GM12878 (cell line): ENCODE data around the gene MISFA. TPM values are rescaled to one million over a fixed set of nuclear protein-coding genes. Genes with fewer than 3 reads are reported as not detected.

ENCODE experiments used
- ATAC-seq: fragments of 200-7000 bp; cut with Tn5 transposase; 3 replicates; pipeline ENCODE4 v1.9.1; 2020; ENCODE audit warnings: mild to moderate bottlenecking, moderate library complexity
- BruUV-seq: library from RNA; stranded (reverse); fragments of 400-500 nt; replicated peaks from 2 replicates; lab custom pipeline; 2021; lab: Mats Ljungman, UMichigan
- CTCF ChIA-PET: fragments of 300-600 bp; sonication (Branson Sonifier 250); formaldehyde crosslinking; extraction: SDS; loops from one replicate; lab custom pipeline; 2021; ENCODE audit warnings: inconsistent platforms; lab: Yijun Ruan, JAX
- POLR2A ChIA-PET: fragments of 350-600 bp; formaldehyde crosslinking; extraction: SDS; loops from one replicate; lab custom pipeline; 2021; ENCODE audit warnings: inconsistent platforms; lab: Charles Lee
- RAD21 ChIA-PET: fragments of 300-600 bp; sonication (Branson Sonifier 250); formaldehyde crosslinking; loops from one replicate; lab custom pipeline; 2023; ENCODE audit warnings: antibody characterized with exemption; ENCODE audit not compliant: unreplicated experiment; lab: Charles Lee
- SMC1A ChIA-PET: fragments of 300-600 bp; sonication (Branson Sonifier 250); formaldehyde crosslinking; loops from one replicate; lab custom pipeline; 2023; ENCODE audit not compliant: unreplicated experiment, uncharacterized antibody; lab: Charles Lee
- DNase-seq: peaks from one replicate; pipeline ENCODE4 v3.0.0-alpha.2; 2011; ENCODE audit warnings: low read depth, low spot score
- FAIRE-seq: peaks from 3 replicates; lab custom pipeline; 2011; peaks lifted over from hg19 to GRCh38; lab: Jason Lieb, UNC
- H2AFZ ChIP-seq: 2 replicates; pipeline ENCODE4 v1.6.0; 2011; ENCODE audit warnings: low read depth, low read length, control low read depth; ENCODE audit not compliant: control insufficient read depth
- H3K27ac ChIP-seq: 2 replicates; pipeline ENCODE4 v1.5.1; 2011; ENCODE audit warnings: control low read depth; ENCODE audit not compliant: control insufficient read depth, insufficient read depth
- H3K27me3 ChIP-seq, 2 experiments: replicated peaks in 1 of 2; 2 replicates each; pipeline versions ENCODE4 v1.6.0 to v1.6.1; 2011; ENCODE audit warnings: low read length in 1 of 2; ENCODE audit not compliant: control insufficient read depth in 2 of 2, insufficient read depth in 2 of 2
- H3K36me3 ChIP-seq, 2 experiments: 2 replicates each; pipeline ENCODE4 v1.5.1; 2011; ENCODE audit warnings: low read length in 1 of 2; ENCODE audit not compliant: control insufficient read depth in 2 of 2, insufficient read depth in 2 of 2
- H3K4me1 ChIP-seq: 2 replicates; pipeline ENCODE4 v1.6.1; 2011; ENCODE audit warnings: mild to moderate bottlenecking, low read length, moderate library complexity, mixed read lengths; ENCODE audit not compliant: control insufficient read depth, insufficient read depth
- H3K4me2 ChIP-seq: 2 replicates; pipeline ENCODE4 v1.6.0; 2011; ENCODE audit warnings: control low read depth; ENCODE audit not compliant: control insufficient read depth, insufficient read depth
- H3K4me3 ChIP-seq: fragments of 200-600 bp; sonication (generic); 2 replicates; pipeline ENCODE4 v1.5.1; 2016
- H3K79me2 ChIP-seq: 2 replicates; pipeline ENCODE4 v1.6.0; 2011; ENCODE audit warnings: low read length; ENCODE audit not compliant: control insufficient read depth, insufficient read depth
- H3K9ac ChIP-seq: 2 replicates; pipeline ENCODE4 v1.8.0; 2011; ENCODE audit warnings: low read length, control low read depth, mixed read lengths; ENCODE audit not compliant: control insufficient read depth, insufficient read depth
- H3K9me3 ChIP-seq: replicated peaks from 3 replicates; pipeline ENCODE4 v1.5.1; 2011; ENCODE audit warnings: mild to moderate bottlenecking, low read length; ENCODE audit not compliant: control insufficient read depth, insufficient read depth
- H4K20me1 ChIP-seq: 2 replicates; pipeline ENCODE4 v1.6.0; 2011; ENCODE audit not compliant: control insufficient read depth, insufficient read depth
- BHLHE40 ChIP-seq, 2 experiments: fragments of 450-650 bp in 1 of 2; IDR thresholded peaks; 2 replicates each; pipeline ENCODE4 v1.6.1; 2011 to 2017; ENCODE audit warnings: low read depth in 2 of 2, borderline replicate concordance in 1 of 2, improper control_type of control experiment in 1 of 2, low read length in 1 of 2, mild to moderate bottlenecking in 1 of 2
- DPF2 ChIP-seq: fragments of 450-650 bp; IDR thresholded peaks from 2 replicates; pipeline ENCODE4 v1.6.1; 2017; ENCODE audit warnings: mild to moderate bottlenecking
- EP300 ChIP-seq, 2 experiments: fragments of 150-350 bp in 1 of 2; IDR thresholded peaks; 2 replicates each; pipeline ENCODE4 v1.6.1; 2011 to 2012; ENCODE audit warnings: low read depth in 2 of 2, low read length in 2 of 2, borderline replicate concordance in 1 of 2, improper control_type of control experiment in 1 of 2, inconsistent platforms in 1 of 2; ENCODE audit not compliant: control insufficient read depth in 1 of 2
- FOXK2 ChIP-seq: fragments of 450-650 bp; IDR thresholded peaks from 2 replicates; pipeline ENCODE4 v1.6.1; 2017; ENCODE audit warnings: mild to moderate bottlenecking, moderate library complexity
- FOXM1 ChIP-seq: IDR thresholded peaks from 2 replicates; pipeline ENCODE4 v1.6.1; 2012; ENCODE audit warnings: low read depth, mild to moderate bottlenecking, inconsistent platforms, low read length, moderate library complexity
- GATAD2B ChIP-seq: fragments of 450-650 bp; conservative IDR thresholded peaks from 2 replicates; pipeline ENCODE4 v1.6.1; 2017; ENCODE audit warnings: low read depth, mild to moderate bottlenecking, moderate library complexity
- HDAC6 ChIP-seq: fragments of 200-600 bp; sonication (generic); IDR thresholded peaks from one replicate; pipeline ENCODE4 v1.8.0; 2017; ENCODE audit warnings: antibody characterized with exemption; ENCODE audit not compliant: unreplicated experiment
- RELA ChIP-seq: fragments of 450-650 bp; IDR thresholded peaks from 2 replicates; pipeline ENCODE4 v1.8.0; 2014; ENCODE audit warnings: borderline replicate concordance; ENCODE audit not compliant: partially characterized antibody
- SMAD5 ChIP-seq: IDR thresholded peaks from 2 replicates; pipeline ENCODE4 v1.6.1; 2016; ENCODE audit warnings: antibody characterized with exemption, low read depth
- SREBF2 ChIP-seq: IDR thresholded peaks from 2 replicates; pipeline ENCODE4 v1.6.1; 2012; ENCODE audit warnings: mild to moderate bottlenecking, low read length
- TBL1XR1 ChIP-seq: IDR thresholded peaks from 2 replicates; pipeline ENCODE4 v1.6.1; 2012; ENCODE audit warnings: low read depth, low read length, improper control_type of control experiment
- ZSCAN29 ChIP-seq: fragments of 450-650 bp; IDR thresholded peaks from 2 replicates; pipeline ENCODE4 v1.6.1; 2017; ENCODE audit warnings: mild to moderate bottlenecking, moderate library complexity
- WGBS: methylation state at CpG from one replicate; pipeline ENCODE4 v1.1.6; 2016; ENCODE audit warnings: low lambda C conversion rate; ENCODE audit not compliant: insufficient replicate concordance, insufficient coverage; ENCODE audit errors: missing lambda C conversion rate; 5-methylcytosine and 5-hydroxymethylcytosine counted together
- in situ Hi-C: fragments of 300-500 bp; cut with MboI; formaldehyde crosslinking; loops from 9 replicates; pipeline ENCODE4 v1.14.3; 2018; ENCODE audit warnings: mixed read lengths
- intact Hi-C: fragments of 100-400 bp; cut with micrococcal nuclease; formaldehyde crosslinking; loops from one replicate; pipeline ENCODE4 v1.14.2; 2022; ENCODE audit not compliant: unreplicated experiment
- polyA plus RNA-seq, 11 experiments: library from polyadenylated mRNA; depleted of rRNA in 4 of 11; unstranded in 6 of 11; stranded (reverse) in 5 of 11; fragments of >200 nt; fragmentation: Nextera tagmentation in 4 of 11; fragmentation: Illumina TruSeq in 1 of 11; extraction: Ambion mirVana in 4 of 11; extraction: Trizol in 1 of 11; gene quantifications; 1 replicate in 1 of 11; 2 replicates in 10 of 11; pipeline versions ENCODE4 v1.2.1 to v1.2.3, GENCODE V29; 2011 to 2016; ENCODE audit warnings: inconsistent platforms in 2 of 11, missing spikeins in 2 of 11, low read depth in 1 of 11
- total RNA-seq, 4 experiments: library from RNA; depleted of rRNA in 3 of 4; stranded (reverse); fragments of >200 nt in 3 of 4; fragmentation: Illumina TruSeq in 1 of 4; extraction: Trizol in 1 of 4; gene quantifications; 2 replicates each; pipeline versions ENCODE4 v1.2.1 to v1.2.3, GENCODE V29; 2013 to 2021
- TF ChIP-seq, protein P1 (sequence below): IDR thresholded peaks from 2 replicates; pipeline ENCODE4 v1.6.1; 2012; ENCODE audit warnings: low read depth, low read length, improper control_type of control experiment
- TF ChIP-seq, protein P2 (sequence below): IDR thresholded peaks from 2 replicates; pipeline ENCODE4 v1.6.1; 2012; ENCODE audit warnings: low read depth, low read length, improper control_type of control experiment
- TF ChIP-seq, protein P3 (sequence below): IDR thresholded peaks from 2 replicates; pipeline ENCODE4 v1.6.1; 2011; ENCODE audit warnings: borderline replicate concordance, low read depth, mild to moderate bottlenecking, moderate library complexity, mixed read lengths, low read length; ENCODE audit not compliant: insufficient read depth; ENCODE audit errors: extremely low read length

Gene MISFA
- total and polyA plus RNA-seq, 10 of the 15 experiments (the other 5 are each of a cell fraction or from before 2014, with no cell fraction given) = 0.88 to 4.6 (median 2.3) TPM; not detected in 1

DNA sequence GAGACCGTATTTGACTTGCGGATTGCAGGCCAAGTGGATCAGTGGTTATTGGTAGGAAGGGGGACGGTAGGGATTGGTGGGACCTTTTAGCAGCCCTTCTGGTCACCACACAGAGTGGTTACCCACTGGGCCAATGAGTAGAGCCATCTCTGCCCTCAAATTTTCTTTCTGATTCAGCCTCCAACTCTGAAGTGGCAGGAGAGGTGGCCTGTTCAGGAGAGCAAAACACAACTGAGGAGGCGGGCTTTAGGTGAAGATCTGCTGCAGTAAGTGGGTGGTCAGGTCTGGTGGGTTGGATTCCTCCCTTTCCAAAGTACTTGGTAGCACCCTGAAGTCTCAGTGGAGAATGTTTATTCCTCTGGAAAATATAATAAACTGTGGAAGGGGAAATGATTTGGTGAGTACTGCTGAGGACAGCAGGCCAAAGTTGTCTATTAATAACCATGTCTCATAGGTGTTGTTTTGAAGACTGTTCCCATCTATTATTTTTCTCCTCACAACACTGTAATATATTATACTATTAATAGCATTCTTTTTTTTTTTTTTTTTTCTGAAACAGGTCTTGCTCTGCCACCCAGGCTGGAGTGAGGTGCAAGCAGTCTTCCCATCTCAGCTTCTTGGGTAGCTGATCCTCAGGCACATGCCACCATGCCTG lies 1.5 kb downstream of the MISFA start:
- ChIA-PET RAD21 (no interaction called here), POLR2A (interaction anchor here (0.6 to 2.4 kb wide), 3 partner anchors 14 to 371 kb away, joined by 4 to 7 read pairs (median 4); no protein-coding TSS in a partner anchor), SMC1A (interaction anchor here (1.4 kb wide), 1 partner anchor 32 kb away, joined by 3 read pairs; no protein-coding TSS in a partner anchor), CTCF (no interaction called here)
- ATAC-seq = no peak
- H3K36me3 ChIP-seq = no peaks in the 10 kb centered on the region
- no peaks in the 10 kb centered on the region for H3K9me3 ChIP-seq
- no peak for DNase-seq
- H3K27ac ChIP-seq = no peak overlapping the region
- H3K4me2 ChIP-seq = no peak overlapping the region
- in situ Hi-C loops = no loop called here
- H2AFZ ChIP-seq = no peak overlapping the region
- H4K20me1 ChIP-seq = no peaks in the 10 kb centered on the region
- H3K79me2 ChIP-seq = no peaks in the 10 kb centered on the region
- no peak overlapping the region for H3K4me3 ChIP-seq
- H3K27me3 ChIP-seq = no peaks in the 10 kb centered on the region
- 96% methylated on average over 4 of the region's 4 CpGs for WGBS
- BruUV-seq = no TSS peak
- no peak for TF ChIP-seq SMAD5
- TF ChIP-seq SREBF2 = no peak
- TF ChIP-seq FOXK2 = no peak
- no peak for TF ChIP-seq HDAC6
- TF ChIP-seq, protein P1, sequence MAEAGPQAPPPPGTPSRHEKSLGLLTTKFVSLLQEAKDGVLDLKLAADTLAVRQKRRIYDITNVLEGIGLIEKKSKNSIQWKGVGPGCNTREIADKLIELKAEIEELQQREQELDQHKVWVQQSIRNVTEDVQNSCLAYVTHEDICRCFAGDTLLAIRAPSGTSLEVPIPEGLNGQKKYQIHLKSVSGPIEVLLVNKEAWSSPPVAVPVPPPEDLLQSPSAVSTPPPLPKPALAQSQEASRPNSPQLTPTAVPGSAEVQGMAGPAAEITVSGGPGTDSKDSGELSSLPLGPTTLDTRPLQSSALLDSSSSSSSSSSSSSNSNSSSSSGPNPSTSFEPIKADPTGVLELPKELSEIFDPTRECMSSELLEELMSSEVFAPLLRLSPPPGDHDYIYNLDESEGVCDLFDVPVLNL = no peak
- no peak for TF ChIP-seq GATAD2B
- TF ChIP-seq BHLHE40 (IDR thresholded peaks at IDR 0.05; ENCODE audit: borderline replicate concordance in 1 of 2, low read depth in 2 of 2, low read length in 1 of 2) = no peak
- TF ChIP-seq TBL1XR1 = no peak
- TF ChIP-seq RELA = no peak
- TF ChIP-seq, protein P2, sequence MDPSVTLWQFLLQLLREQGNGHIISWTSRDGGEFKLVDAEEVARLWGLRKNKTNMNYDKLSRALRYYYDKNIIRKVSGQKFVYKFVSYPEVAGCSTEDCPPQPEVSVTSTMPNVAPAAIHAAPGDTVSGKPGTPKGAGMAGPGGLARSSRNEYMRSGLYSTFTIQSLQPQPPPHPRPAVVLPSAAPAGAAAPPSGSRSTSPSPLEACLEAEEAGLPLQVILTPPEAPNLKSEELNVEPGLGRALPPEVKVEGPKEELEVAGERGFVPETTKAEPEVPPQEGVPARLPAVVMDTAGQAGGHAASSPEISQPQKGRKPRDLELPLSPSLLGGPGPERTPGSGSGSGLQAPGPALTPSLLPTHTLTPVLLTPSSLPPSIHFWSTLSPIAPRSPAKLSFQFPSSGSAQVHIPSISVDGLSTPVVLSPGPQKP = no peak
- TF ChIP-seq EP300 (IDR thresholded peaks at IDR 0.05; ENCODE audit: borderline replicate concordance in 1 of 2, control insufficient read depth in 1 of 2, low read depth in 2 of 2, low read length in 2 of 2) = no peak
- TF ChIP-seq, protein P3, sequence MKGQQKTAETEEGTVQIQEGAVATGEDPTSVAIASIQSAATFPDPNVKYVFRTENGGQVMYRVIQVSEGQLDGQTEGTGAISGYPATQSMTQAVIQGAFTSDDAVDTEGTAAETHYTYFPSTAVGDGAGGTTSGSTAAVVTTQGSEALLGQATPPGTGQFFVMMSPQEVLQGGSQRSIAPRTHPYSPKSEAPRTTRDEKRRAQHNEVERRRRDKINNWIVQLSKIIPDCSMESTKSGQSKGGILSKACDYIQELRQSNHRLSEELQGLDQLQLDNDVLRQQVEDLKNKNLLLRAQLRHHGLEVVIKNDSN = no peak
- no peak for TF ChIP-seq DPF2
- no peak for TF ChIP-seq ZSCAN29
- TF ChIP-seq FOXM1 = no peak
- FAIRE-seq = no peak
- intact Hi-C loops = no loop called here
- H3K4me1 ChIP-seq = no peaks in the 10 kb centered on the region
- no peak overlapping the region for H3K9ac ChIP-seq
